VCaP (cell line): ENCODE results near the gene MFSD12.
"Not testable (repeated sequence)": the region's sequence is repeated elsewhere in the genome, so short reads cannot be mapped to it uniquely, and the experiment has no call there.

ENCODE experiments used
- H3K27ac ChIP-seq: fragments of 450-650 bp; 2 replicates; pipeline ENCODE4 v1.5.1; 2017
- CTCF ChIP-seq: fragments of 450-650 bp; conservative IDR thresholded peaks from 2 replicates; pipeline ENCODE4 v1.5.1; 2017; ENCODE audit warnings: mild to moderate bottlenecking, moderate library complexity

MFSD12 gene

GRCh38 chr19:3590991-3591659 is 33.7 kb upstream of the MFSD12 start:
- TF ChIP-seq CTCF = no peak
- H3K27ac ChIP-seq = no peak overlapping the region

- TF ChIP-seq CTCF = no peak
These were observed 32.6 kb upstream of the MFSD12 start for GRCh38 chr19:3589949-3590348.

GRCh38 chr19:3589439-3589838 is 32.1 kb upstream of the MFSD12 start:
- TF ChIP-seq CTCF = no peak
- no peak overlapping the region for H3K27ac ChIP-seq

More at GRCh38 chr19:3589949-3590348, 32.6 kb upstream of the MFSD12 start:
- no peak overlapping the region for H3K27ac ChIP-seq

- TF ChIP-seq CTCF = no peak
These were observed 29.4 kb upstream of the MFSD12 start for GRCh38 chr19:3586707-3587346.

GRCh38 chr19:3586127-3586626 is 28.8 kb upstream of the MFSD12 start:
- TF ChIP-seq CTCF = peak; percentile 25
- H3K27ac ChIP-seq = no peak overlapping the region

More at GRCh38 chr19:3586707-3587346, 29.4 kb upstream of the MFSD12 start:
- H3K27ac ChIP-seq = no peak overlapping the region

GRCh38 chr19:3585301-3586126 is 28.1 kb upstream of the MFSD12 start, which contains the start of gene GIPC3:
TSS of gene GIPC3 (plus strand) at chr19:3585478. CDS start at chr19:3585598, 120 bp downstream.
- H3K27ac ChIP-seq = no peak within 1 kb of the TSS
- TF ChIP-seq CTCF = no peak

- not testable (repeated sequence) for H3K27ac ChIP-seq
These were observed 26.8 kb upstream of the MFSD12 start for GRCh38 chr19:3584036-3584802.

- not testable (repeated sequence) for H3K27ac ChIP-seq
These were observed 24.4 kb upstream of the MFSD12 start for GRCh38 chr19:3581792-3582191.
